GM21360 (cell line): ENCODE measurements around the gene LEKR1.
"Not testable (repeated sequence)": the region's sequence is repeated elsewhere in the genome, so short reads cannot be mapped to it uniquely, and the experiment has no call there.

Source experiments
- ATAC-seq: cut with Tn5 transposase; IDR thresholded peaks from one replicate; pipeline ENCODE4 v1.9.1; 2021; ENCODE audit warnings: mild to moderate bottlenecking, moderate library complexity; ENCODE audit not compliant: unreplicated experiment

The LEKR1 gene

GRCh38 chr3:156897851-156898250 is 71.7 kb downstream of the LEKR1 start:
- not testable (repeated sequence) for ATAC-seq

DNA sequence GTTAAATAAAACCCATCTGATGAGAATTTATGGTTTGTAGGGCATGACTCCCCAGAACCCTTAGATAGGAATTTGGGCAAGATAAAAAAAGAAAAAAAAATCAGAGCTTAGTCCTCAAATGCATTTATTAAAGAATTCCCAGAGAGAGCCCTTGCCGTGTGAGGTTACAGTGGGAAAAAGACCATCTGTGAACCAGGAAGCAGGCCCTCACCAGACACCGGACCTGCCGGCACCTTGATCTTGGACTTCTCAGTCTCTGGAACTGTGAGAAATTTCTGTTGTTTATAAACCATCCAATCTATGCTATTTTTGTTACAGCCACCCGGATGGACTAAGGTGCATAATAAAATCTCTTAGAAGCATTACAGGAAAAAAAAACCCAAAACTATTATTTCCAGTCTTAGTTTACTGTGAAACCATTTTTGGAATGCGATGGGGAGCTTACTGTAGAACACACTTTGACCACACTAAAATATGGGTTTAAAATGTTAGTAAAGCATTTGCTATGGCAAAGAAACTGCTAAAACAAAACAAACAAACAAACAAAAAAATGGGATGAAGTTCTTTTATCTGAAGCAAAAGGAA is 72.2 kb downstream of the LEKR1 start:
- no peak for ATAC-seq

DNA sequence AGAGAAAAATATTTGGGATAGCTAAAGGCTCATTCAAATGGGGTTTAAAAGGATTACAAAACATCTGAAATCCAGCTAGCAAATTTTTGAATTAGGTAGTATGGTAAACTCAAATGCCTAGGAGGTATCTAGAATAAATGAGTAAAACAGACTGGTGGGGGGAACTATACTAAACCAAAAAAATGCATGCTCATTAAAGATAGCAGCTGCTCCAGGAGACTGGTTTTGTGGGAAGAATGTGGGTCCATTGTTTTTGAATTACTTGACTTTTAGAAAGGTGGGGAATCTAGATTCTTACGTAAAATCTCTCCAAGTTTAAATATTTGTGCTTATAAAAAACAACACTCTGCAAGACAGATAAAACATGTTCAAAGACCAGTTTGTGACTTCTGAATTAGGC is 73.8 kb downstream of the LEKR1 start:
- ATAC-seq, result no peak

GRCh38 chr3:156902916-156903315 is 76.8 kb downstream of the LEKR1 start:
- no peak for ATAC-seq

DNA sequence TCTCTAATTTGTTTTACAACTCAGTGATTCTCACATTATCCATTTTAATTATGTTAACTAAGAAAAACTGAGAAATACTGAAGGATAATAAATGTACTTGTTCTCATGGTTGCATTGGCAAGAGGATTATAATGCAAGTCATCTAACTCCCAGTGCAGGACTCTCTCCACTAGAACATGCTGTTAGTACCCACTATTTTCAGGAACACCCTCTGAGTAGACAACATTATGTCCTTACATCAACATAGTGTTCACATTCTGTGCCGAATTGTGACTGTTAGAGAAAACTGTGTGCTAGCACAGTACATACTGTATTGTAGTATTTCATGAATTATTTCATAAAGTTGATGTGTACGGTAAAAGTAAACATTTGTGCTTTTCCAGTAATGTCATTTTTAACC is 80.1 kb downstream of the LEKR1 start:
- no peak for ATAC-seq

DNA sequence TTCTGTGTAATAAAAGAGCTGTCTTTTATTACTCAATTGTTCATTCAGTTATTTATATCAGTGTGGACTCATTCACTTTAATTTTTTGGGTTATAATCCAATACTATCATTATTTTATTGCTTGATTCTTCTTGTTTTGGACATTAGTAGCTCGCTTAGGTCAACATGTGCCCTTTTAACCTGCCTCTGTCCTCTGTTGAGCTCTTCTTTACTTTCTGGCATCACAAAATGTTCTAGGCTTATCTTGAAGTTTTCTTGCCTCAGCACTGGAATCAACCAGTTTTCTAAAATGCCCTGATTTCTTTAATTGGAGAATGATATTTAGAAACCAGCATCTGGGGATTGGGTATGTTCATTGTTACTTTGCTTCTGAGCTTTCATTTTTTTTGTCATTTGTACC is 82.2 kb downstream of the LEKR1 start:
- no peak for ATAC-seq

- ATAC-seq, result no peak
Observed at GRCh38 chr3:156910022-156910421, 83.9 kb downstream of the LEKR1 start.

- ATAC-seq, result not testable (repeated sequence)
Observed at GRCh38 chr3:156910831-156911230, 84.7 kb downstream of the LEKR1 start.

DNA sequence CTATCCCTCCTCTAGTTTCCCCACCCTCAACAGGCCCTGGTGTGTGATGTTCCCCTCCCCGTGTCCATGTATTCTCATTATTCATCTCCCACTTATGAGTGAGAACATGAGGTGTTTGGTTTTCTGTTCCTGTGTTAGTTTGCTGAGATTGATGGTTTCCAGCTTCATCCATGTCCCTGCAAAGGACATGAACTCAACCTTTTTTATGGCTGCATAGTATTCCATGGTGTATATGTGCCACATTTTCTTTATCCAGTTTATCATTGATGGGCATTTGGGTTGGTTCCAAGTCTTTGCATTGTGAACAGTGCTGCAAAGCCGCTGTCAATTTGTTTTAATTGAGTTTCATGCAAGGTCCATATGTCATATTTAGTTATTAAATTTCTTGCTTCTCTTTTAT is 88.1 kb downstream of the LEKR1 start:
- not testable (repeated sequence) for ATAC-seq

DNA sequence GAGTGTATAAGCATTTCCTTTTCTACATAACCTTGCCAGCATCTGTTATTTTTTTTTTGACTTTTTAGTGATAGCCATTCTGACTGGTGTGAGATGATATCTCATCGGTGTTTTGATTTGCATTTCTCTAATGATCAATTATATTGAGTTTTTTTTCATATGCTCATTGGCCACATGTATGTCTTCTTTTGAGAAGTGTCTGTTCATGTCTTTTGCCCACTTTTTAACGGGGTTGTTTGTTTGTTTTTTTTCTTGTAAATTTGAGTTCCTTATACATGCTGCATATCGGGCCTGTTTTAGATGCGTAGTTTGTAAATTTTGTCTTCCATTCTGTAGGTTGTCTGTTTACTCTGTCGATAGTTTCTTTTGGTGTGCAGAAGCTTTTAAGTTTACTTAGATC is 89.2 kb downstream of the LEKR1 start:
- no peak for ATAC-seq

DNA sequence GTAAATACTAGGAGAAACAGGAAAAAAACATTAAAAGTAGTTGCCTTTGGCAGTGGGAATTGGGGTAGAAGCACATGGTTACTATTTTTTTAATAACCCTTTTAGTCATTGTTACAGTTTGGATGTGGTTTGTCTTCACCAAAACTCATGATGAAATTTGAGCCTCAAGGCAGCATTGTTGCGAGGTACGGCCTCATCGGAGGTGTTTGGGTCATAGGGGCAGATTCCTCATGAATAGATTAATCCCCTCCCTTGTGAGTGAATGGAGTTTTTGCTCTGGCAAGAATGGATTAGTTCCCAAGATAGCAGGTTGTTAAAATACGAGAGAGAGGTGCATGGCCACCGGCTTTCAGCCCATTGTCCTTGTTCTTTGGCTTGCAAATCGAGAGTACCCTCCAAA is 92.6 kb downstream of the LEKR1 start:
- ATAC-seq, result no peak

- no peak for ATAC-seq
Observed at GRCh38 chr3:156919818-156920217, 93.7 kb downstream of the LEKR1 start.

GRCh38 chr3:156920399-156920798 is 94.2 kb downstream of the LEKR1 start:
- no peak for ATAC-seq

GRCh38 chr3:156923349-156923748 is 97.2 kb downstream of the LEKR1 start:
- ATAC-seq, result no peak

GRCh38 chr3:156938724-156939123 is 112.6 kb downstream of the LEKR1 start:
- ATAC-seq, result no peak

GRCh38 chr3:156939315-156939714 is 113.2 kb downstream of the LEKR1 start:
- no peak for ATAC-seq

DNA sequence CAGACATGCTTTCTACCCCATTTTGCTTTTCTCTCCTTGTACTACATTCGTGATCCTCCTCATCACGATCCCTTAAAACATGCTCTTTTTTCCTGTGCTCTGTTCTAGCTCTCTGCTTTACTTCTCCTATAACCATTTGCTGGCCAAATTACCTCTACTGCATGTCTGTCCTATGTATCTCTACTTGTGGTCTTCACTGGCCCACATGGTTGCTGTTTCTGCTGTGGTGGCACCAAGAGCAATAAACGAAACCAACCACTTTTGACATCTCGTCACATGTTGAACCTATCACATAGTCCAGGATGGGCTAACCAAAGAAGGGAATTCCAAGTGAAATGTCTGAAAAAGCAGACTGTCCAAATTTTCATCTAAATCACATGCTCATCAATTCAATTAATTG is 115.2 kb downstream of the LEKR1 start:
- ATAC-seq, result no peak

GRCh38 chr3:156948402-156949210 is 122.5 kb downstream of the LEKR1 start:
- ATAC-seq, result no peak

DNA sequence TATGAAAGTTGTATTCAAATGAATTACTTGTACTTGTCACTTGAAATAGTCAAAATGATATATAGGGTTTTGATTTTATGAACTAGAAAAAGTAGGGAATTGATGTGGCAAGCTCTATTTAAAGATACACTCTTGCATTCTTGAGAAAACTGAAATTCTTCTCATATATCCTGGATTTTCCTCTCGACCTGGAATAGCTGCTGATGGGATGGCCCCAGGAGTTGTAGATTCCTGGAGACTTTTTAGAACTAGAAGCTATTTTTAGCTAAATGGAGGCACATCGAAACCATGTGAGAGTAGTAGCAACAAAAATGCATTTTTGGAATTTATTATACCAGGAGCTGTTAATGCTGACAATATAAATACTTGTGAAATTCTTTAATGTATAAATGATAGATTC is 125.9 kb downstream of the LEKR1 start:
- ATAC-seq, result no peak

- peak; percentile 92 for ATAC-seq
Observed at GRCh38 chr3:156957715-156958114, 131.6 kb downstream of the LEKR1 start.

- ATAC-seq, result no peak
Observed at GRCh38 chr3:156963096-156963495, 136.9 kb downstream of the LEKR1 start.

GRCh38 chr3:156964577-156964976 is 138.4 kb downstream of the LEKR1 start:
- ATAC-seq, result no peak

GRCh38 chr3:156966349-156966748 is 140.2 kb downstream of the LEKR1 start:
- ATAC-seq, result not testable (repeated sequence)
